HG02870 (cell line): ENCODE data around the gene PSMD2.
"Not testable (repeated sequence)": the region's sequence is repeated elsewhere in the genome, so short reads cannot be mapped to it uniquely, and the experiment has no call there.

Source experiments
- ATAC-seq: cut with Tn5 transposase; IDR thresholded peaks from one replicate; pipeline ENCODE4 v1.9.1; 2021; ENCODE audit warnings: mild to moderate bottlenecking, moderate library complexity; ENCODE audit not compliant: unreplicated experiment

Gene PSMD2

GRCh38 chr3:184337981-184338380, 38.9 kb downstream of the PSMD2 start:
- ATAC-seq: no peak

GRCh38 chr3:184338511-184338945, 39.5 kb downstream of the PSMD2 start:
- ATAC-seq: no peak

DNA sequence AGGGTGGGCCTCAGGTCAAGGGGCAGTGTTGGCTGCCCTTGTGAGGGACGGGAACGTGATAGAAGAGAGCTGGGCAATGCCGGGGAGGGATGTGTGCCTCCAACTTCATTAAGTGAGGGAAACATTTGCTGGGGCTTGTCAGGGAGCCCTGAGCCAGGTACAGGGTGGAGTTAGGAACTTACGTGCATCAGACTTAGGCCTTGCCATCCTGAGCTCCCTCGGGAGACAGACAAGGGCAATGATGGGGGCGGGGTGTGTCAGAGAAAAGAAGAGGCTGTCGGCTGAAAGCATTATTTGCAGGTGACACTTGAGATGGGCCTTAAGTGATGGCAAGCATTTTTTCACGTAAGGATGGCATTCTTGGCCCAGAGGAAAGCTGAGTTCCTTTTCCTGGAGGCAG, 40.0 kb downstream of the PSMD2 start:
- ATAC-seq: no peak

- not testable (repeated sequence) for ATAC-seq
Observed at GRCh38 chr3:184339451-184340135, 40.6 kb downstream of the PSMD2 start.

- ATAC-seq: no peak
Observed at GRCh38 chr3:184341925-184342324, 42.9 kb downstream of the PSMD2 start.

DNA sequence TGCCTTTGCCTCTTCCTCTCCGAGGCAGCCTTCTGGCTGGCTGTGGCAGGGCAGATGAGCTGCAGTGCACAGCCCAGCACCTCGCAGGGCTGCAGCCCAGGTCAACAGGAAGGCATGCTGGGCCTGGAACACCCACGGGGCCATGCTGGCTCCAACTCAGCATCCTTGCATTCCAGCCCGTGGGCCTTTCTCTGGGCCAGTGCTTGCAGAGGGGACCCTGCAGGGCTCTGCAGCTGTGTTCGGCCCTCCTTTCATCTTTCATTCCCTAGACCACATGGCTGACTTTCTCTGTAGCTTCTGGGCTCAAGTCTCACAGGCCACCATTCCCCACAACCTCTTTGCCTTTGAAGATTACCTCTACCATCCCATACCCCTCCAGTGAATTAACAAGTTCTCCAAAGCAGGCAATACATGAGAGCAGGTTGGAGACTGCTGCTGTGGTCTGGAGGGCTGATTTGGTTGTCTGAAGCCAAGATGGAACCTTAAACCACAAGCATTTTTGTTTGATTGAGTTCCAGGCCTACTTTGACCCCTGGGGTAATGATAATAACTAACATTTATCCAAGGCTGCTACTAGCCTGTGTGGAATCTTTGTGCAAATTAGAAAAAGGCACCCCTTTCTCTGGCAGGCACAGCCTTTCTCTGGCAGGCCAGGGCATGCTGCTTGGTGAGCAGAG, 44.3 kb downstream of the PSMD2 start:
- ATAC-seq: no peak

- ATAC-seq: no peak
Observed at GRCh38 chr3:184344579-184345316, 45.7 kb downstream of the PSMD2 start.

DNA sequence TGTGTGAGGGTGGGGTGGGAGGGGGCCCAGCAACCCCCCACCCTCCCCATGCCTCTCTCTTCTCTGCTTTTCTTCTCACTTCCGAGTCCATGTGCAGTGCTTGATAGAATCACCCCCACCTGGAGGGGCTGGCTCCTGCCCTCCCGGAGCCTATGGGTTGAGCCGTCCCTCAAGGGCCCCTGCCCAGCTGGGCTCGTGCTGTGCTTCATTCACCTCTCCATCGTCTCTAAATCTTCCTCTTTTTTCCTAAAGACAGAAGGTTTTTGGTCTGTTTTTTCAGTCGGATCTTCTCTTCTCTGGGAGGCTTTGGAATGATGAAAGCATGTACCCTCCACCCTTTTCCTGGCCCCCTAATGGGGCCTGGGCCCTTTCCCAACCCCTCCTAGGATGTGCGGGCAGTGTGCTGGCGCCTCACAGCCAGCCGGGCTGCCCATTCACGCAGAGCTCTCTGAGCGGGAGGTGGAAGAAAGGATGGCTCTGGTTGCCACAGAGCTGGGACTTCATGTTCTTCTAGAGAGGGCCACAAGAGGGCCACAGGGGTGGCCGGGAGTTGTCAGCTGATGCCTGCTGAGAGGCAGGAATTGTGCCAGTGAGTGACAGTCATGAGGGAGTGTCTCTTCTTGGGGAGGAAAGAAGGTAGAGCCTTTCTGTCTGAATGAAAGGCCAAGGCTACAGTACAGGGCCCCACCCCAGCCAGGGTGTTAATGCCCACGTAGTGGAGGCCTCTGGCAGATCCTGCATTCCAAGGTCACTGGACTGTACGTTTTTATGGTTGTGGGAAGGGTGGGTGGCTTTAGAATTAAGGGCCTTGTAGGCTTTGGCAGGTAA, 46.5 kb downstream of the PSMD2 start:
- ATAC-seq: no peak

- ATAC-seq: no peak
Observed at GRCh38 chr3:184346480-184347190, 47.6 kb downstream of the PSMD2 start.

DNA sequence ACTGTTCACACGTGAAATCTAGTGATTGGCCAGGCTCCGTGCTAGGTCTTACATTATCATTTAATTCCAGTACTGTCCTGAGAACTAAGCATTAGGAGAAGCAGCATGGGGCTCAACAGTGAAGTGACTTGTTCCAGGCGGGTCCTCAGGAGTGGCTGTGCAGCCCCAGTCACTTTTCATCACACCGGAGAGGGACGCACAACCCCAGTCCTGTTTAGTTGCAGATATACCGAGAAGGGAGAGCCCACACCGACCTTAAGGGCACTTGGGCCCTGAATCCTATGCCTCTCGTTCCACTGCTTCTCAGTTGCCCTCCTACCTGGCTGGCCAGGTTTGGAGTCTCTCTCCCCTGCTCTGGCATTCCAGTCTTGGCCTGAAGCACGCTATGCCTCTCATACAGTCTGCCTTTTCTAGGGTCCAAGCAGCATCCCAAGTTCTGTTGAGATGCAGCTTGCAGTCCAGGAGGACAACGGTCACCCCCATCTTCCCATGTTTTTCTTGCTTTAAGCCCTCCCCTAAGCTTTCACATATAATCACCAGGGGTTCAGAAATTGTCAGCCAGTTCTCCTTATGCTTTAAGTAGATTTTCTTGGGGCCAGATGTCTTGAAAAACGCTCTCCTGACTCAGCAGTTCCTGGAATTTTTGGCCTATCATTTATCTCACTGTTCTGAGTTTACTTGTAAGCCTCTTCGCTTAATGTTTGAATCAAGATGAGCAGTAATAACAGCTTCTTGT, 48.4 kb downstream of the PSMD2 start:
- no peak for ATAC-seq

DNA sequence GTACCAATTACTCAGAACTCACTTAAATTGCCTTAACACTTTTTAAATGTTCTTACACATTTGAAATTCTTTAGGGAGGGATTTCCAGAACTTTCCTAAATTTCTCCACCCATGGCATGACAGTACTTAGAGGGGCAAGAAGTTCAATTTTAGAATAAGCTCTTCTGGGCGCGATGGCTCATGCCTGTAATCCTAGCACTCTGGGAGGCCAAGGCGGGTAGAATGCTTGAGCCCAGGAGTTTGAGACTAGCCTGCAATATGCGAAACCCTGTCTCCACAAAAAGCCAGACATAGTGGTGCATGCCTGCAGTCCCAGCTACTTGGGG, 49.0 kb downstream of the PSMD2 start:
- no peak for ATAC-seq

GRCh38 chr3:184349563-184350470, 50.8 kb downstream of the PSMD2 start:
- ATAC-seq: no peak

DNA sequence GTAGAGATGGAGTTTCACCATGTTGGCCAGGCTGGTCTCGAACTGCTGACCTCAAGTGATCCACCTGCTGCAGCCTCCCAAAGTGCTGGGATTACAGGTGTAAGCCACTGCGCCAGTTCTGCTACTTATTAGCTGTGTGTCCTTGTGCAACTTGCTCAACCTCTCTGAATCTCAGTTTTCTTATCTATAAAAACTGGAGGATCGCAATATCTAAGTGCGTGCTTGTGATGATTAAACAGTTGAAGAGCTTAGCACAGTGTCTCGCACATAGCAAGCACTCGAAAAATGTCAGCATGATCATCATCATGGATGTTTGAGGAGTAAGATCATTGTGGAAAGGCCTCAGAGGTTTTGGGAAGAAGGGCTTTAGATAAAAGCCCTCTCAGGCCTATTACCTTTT, 51.6 kb downstream of the PSMD2 start:
- no peak for ATAC-seq

DNA sequence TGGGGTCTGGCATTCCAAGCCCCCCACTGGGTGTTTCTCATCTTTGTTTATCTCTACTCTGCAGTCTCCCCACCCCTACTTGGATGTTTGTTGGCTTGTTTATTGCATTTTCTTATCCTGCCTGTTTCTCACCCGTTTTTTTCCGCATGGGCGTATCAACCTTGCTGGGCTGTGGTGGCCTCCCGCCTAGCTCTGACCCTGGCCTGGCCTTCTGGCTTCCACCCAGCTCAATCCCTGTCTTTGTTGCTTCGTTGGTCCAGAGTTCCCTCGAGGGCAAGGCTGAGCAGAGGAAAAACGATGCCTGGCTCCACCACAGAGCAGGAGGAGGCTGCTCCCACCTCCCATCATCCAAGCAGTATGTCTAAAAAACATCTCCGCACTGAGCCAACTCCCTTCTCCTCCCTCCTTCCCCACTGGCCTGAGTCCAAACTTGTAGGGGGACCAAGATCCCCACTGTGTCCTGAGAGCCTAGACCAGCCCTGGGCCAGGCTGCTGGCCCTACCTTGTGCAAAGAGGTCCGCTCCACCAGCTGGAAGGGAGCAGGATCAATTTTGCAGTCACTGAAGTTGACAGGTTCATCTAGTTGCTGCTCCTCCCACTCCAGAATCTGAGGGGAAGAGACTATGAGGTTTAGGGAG, 52.6 kb downstream of the PSMD2 start:
- ATAC-seq: no peak

DNA sequence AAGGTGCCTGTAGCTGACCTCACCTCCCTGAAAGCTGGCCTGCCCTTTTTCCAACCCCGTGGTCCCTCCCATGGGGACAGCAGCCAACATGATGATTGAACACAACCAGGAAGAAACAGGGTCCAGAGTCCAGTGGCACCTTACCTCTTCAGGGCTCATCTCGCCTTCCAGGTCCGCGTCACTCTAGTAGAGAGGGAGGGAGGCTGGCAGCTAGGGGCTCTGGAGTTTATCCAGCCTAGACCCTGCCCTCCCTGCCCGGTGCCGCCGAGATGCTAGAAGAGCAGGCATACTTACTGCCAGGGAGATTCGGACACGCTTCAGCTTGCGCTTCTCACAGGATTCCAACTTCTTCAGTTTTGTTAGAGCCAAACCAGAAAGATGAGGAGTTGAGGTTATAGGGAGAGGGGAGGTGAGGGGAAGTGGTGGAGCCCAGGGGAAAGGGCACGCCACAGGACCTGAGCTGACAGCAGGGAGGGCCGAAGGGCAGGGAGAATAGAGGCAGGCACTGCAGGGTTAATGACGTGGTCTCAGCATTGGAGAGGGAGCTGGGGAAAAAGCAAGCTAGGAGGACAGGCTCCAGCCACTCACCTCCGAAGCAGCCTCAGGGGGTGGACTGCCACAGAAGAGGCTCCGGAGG, 53.2 kb downstream of the PSMD2 start:
- ATAC-seq: no peak

DNA sequence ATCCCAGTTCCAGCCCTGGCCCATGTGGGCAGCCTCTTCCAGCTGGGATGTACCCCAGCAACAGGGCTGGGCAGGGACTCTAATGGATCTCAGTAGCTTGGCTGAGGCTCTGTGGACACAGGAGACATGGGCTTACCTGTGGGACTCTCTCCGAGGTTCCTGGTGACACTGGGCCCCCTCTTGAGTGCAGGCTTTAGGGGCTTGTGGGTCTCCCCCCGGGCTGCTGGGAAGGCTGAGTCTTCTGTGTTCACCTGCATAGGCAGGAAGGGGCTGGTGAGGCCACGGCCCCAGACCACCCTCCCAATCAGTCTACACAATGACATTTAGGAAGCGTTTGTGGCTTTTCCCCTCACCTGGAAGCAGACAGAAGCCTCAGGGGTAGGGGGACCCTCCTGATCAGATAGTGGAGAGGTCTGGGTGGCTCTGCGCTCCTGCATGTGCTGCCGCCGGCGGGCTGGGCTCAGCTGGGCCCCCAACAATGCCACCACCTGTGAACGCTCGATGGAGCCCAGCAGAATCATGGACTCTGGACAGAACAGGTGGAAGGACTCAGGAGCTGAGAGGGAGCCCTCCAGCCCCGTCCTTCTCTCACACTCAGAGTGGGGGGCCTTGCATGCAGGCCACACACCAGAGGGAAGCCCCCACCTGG, 54.0 kb downstream of the PSMD2 start:
- no peak for ATAC-seq

DNA sequence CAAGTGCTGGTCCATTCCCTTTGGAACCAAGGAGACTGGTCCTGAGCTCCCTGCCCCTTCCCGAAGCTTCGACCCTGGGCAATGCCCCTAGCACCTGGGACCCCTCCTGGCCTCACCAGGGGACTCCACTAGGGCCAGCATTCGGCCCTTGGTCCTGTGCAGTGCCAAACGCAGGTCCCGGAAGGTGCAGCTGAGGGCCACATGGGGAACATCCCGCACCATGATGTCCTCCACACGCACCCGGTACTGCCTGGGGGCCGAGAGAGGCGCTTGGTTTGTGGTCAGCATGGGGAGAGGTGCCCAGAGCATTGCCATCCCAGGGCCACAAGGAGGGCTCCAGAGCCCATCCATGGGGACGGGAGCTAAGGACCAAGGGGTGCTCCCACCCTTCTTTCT, 54.5 kb downstream of the PSMD2 start:
- no peak for ATAC-seq
